Measurements from ENCODE around the gene FBRSL1.

Gene FBRSL1

DNA sequence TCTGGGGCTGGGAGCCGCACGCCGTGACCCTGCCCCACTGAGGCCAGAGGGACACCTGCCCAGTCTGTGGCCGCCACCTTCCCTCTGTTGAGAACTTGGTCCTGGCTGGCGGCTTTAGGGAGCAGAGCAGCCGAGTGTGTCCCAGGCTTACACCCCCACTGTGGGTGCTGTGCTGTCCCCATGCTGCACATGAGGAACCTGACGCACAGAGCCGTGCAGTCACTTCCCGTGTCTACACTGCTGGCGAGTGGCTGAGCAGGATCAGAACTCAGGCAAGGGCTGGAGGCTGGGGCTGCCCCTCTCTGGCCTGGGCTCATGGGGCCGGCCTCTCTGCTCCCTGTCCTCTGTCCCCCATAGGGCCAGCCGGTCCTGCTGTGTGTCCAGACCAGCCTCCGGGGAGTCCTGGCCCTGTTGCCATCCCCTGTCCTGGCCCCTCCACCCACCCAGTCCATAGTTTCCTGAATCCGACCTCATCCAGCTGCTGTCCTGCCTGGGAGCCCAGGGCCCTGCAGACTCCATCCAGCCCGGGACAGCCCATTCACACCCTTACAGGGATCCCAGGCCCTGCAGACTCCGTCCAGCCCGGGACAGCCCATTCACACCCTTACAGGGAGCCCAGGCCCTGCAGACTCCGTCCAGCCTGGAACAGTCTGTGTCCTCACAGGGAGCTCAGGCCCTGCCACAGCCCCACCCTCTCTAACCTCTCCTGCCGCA lies 10.3 kb downstream of the FBRSL1 start:
- DNase-seq = no peak

DNA sequence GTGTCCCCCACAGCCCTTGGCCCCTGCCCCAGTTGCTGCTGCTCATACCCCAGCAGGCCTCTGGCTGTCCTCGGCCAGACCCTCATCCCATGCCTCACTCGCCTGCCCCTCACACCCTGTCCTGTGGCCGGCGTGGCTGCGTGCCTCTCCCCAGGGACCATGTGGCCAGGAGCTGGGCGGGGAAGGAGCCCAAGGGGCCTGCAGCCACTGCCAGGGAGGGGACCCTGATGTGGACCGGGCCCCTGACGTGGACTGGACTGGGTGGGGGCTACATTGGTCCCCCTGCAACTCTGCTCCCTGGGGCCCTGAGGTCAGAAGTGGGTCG lies 10.9 kb downstream of the FBRSL1 start:
- no peak for DNase-seq

DNA sequence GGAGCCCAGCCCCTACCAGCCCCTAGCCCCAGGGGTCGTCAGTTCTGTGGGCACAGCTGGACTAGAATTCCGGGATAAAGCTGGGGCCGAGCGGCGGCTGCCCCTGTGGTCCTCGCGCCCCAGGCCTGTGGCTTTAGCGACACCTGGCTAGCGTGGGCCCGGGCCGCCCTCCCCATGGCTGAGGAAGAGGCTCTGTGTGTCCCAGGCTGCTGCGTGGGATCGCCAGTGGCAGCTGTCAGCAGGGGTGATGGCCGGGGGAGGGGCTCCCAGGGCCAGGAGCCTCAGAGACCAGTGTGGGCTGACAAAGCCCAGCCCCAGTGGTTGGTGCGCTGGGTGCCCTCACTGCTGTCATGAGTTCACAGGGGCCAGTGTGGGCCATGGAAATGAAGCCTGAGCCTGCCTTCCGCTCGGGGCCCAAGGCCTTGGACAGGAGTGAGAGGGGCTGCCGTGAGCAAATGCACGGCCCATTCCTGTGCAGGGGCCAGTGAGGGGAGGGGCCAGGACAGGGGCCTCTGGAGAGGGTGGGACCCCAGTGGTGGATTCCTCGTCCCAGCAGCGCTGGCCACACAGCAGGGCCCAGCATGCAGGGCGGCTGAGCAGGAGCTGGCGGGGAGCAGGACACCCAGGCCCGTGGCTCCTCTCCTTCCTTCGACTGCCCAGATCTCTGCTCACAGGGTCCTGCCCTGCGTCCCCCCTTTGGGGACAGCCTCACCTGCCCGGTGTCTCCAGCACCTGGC lies 11.4 kb downstream of the FBRSL1 start:
- no peak for DNase-seq

DNA sequence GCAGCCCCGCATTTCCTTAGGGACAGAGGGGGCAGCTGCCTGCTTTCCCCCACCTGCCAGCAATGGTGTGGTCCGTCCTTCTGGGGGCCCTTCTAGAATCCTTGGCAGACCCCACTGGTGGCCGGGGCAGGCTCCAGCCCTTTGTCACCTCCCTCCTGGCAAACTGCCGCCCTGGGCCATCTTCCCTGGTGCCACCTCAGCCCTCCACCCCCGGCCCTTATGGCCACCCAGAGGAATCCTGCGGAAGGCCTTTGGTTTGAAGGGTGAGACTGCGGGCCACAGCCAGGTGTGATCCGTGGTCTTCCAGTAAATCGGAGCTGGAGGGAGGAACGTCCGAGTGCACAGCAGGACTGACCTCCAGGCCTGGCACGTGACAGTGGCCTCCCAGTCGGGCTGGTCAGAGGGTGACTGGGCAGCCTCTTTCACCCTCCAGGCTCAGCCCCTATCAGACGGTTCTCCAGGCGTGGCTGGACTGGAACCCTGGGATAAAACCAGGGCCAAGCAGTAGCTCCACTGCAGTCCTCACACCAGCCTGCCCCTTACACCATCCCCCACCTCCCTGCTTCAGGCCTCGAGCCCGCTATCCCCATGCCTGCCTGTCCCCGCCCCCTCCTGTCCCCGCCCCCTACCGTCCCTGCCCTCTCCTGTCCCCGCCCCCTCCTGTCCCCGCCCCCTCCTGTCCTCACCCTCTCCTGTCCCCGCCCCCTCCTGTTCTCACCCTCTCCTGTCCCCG lies 12.4 kb downstream of the FBRSL1 start:
- no peak for DNase-seq

DNA sequence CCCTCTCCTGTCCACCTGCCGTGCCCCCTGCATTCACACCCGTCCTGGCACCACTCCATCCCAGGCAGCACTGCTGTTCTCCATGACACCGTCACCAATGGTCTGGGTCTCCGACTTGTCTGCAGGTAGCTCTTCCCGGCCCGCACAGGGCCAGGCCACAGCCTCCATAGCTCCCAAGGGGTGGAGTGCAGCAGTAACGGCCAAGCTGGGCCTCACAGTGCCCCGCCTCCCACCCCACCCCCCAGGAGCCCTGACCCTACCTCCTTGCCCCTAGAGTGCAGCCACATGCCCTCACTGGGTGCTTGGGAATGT lies 12.9 kb downstream of the FBRSL1 start:
- DNase-seq = no peak

DNA sequence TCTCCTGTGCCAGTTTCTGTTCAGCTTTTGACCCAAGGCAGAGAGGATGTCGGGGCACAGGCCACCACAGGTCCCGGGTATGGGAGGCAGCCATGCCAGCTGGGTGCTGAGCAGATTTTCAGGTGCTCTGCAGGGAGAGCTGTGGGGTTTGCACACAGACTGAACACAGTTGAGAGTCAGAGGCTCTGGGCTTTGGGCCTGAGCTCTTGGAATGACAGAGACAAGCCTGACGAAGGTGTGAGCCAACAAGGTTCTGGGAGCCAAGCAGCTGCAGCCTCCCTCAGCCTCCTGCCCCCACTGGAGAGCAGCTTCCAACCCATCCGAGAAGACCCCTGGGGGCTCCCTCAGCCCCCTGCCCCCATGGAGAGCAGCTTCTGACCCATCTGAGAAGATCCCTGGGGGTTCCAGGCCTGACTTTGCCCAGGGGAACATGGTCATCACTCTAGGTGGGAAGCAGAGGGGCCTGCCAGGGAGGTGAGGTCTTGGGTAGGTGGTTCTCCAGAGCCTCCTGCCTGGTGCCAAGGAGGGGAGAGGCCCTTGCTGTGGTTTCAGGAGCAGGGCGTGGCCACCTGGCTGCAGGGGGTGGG lies 13.8 kb downstream of the FBRSL1 start:
- DNase-seq = no peak

DNA sequence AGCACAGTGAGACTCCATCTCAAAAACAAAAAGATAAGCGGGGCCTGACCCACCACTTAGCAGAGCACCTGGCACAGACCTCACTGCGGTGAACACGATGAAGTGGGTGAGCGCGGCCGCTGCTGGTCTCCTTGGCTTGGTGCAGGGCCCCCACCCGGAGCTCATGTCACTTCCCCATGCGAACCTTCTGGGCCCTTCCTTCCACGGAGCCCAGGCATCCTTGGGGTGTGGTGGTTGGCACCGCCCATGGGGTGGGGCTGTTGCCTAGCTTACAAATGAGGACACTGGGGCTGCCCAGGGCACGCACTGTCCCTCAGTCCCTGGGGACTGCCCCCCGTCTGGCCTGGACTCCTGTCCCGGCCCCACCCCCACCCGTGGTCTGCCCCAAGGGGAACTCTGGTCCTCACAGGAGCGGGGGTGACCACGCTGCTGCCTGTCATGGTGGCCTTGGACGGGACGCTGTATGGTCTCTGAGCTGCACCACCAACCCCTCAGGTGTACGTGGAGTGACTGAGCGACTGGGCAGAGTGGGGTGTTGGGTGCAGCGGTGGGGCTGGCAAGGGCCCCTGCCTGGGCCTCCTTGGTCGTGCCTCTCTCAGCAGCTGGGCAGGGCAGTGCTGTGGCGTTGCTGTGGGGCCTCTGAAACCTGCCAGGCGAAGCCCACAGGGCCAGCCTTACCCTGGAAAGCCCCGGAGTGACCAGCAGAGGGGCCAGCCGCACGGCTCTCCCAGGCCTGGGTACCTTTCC lies 15.3 kb downstream of the FBRSL1 start:
- DNase-seq = no peak

DNA sequence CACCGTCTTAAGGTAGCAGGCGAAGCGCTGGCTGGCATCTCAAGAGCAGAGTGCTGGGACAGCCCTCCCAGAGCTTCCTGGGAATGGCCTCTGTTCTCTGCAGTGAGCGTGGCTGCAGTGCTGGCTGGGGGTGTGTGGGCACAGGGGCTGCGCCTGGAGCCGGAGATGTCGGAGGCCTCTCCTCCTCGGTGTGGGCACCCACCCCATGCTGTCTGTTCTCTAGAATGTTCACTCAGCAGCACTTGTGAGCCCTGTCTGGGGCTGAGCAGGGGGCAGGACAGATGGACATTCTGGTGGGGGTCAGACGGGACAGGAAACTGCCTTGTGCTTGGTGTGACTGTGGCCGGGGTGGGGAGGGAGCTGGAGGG lies 15.9 kb downstream of the FBRSL1 start:
- DNase-seq = no peak

DNA sequence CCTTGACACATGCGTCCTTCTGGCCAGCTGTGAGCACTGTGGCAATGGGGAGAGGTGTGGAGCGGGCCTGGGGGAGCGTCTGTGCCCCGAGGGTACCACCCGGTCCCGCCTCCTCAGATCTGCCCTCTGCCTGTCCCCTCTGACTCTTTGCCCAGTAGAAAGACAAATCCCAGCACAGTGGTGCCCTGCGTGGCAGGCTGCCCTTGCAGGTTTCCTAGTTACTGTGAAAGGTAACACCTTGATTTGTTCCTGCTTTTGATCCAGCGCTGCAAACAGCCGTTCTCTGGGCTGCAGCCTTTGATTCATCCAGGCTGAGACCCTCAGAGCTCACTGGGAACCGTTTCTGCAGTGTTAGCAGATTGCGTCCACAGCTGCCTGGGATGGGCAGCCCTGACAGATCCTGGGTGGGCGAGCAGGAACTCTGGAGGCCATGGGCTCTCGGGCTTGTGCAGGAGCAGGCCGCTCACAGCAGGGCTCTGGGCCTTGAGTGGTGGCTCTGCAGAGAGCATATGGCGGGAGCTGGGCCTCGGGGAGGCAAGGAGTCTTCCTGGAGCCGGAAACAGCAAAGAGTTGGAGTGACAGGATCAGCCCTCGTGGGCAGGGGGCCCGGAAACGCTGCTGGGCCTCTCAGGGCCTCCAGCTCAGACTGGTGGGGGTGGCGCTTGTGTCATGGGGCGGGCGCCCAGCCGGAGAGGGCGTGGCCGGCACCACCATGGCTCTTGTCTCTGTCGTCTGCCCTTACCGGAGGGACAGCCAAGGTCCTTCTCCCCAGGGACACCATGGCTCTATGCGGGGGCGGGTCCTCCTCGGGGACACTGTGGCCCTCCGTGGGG lies 16.6 kb downstream of the FBRSL1 start:
- no peak for DNase-seq

DNA sequence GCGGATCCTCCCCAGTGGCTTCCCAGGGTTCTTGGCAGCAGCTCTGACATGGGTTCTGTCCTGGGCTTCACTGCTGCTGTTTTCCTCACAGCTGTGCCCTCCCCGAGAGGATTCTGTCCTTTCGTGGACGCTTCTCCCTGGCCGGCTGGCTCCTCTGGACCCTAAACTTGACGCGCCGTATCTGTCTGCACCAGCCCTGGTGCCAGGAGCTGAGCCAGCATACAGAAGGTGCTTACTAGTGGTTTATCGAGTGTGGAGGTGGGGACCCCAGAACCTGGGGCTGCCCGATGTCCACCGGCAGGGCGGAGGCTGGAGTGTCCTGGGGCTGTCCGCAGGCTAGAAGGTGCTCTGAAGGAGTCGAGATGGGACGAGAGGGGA lies 17.2 kb downstream of the FBRSL1 start:
- DNase-seq = no peak

DNA sequence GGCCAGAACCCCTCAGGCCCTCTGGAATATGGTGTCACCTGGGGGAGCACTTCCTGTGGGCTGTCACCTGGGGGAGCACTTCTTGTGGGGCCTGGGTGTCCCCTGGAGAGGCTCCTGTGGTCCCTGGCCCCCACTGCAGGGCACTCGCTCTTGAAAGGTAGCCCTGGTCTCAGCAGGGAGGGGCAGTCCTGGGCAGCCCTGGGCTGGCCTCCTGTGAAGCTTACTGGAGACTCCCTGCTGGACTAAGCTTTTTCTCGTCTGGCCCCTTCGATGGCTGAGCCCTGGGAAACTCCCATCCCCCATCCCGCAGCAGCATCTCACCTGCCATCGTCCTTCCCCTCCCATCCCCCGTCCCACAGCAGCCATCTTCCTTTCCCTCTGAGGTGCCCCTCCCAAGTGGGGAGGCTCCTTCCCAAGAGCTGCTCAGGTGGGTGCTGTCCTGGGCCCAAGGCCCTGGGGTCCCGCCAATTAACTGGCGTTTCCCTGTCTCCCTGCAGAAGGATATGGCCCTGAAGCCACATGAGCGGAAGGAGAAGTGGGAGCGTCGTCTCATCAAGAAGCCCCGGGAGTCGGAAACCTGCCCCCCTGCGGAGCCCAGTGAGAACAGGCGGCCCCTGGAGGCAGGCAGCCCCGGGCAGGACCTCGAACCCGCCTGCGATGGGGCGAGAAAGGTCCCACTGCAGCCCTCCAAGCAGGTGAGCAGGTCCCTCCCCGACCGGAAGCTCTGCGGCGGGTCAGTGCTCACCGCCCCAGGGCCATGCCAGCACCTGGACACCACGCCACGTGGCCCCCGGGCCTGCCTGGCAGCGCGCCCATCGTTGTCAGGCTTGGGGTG lies 17.9 kb downstream of the FBRSL1 start:
- no peak for DNase-seq

DNA sequence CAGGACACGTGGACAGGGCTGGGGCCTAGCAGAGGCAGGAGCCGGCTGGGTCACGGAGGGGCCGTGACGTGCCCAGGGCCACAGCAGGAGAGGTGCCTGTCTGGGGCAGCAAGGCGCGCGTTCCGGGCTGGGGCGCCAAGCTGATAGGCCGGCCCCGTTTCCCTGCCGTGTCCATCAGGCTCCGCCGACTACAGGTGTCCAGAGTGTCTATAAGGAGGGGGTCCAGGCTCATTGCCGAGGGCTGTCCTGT lies 18.5 kb downstream of the FBRSL1 start:
- DNase-seq = no peak

DNA sequence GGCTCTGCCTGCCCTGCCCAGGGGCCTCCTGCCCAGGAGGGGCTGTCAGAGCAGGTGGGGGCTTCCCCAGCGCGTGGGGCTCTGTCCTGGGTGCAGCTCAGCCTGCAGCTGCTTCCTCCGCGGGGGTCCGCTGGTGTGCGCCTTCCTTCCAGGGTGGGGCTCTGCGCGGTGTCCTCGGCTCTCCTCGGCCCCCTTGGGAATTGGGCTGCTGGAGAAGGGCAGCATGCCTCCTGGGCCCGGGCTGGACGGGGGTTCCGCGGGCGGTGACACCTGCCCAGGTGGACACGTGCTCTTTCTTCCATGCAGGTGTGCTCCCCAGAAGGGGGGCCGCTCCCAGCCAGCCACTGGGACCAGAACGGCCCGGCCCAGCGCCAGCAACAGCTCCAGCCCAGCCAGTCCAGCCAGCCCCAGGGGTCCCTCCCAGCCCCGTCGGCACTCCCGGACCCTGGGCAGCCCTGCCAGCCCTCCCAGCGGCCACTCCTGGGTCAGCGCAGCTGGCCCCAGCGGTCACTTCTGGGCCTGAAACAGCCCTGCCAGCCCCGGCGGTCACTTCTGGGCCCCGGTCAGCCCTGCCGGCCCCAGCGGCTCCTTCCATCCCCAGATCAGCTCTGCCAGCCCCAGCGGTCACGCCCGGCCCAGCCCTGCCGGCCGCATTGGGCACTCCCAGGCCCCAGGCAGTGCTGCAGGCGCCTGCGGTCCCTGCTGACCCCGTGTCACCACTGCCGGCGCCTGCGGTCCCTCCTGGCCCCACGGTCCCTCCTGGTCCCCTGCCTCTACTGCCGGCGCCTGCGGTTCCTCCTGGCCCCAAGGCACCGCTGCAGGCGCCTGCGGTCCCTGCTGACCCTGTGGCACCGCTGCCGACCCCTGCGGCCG lies 19.1 kb downstream of the FBRSL1 start:
- no peak for DNase-seq

DNA sequence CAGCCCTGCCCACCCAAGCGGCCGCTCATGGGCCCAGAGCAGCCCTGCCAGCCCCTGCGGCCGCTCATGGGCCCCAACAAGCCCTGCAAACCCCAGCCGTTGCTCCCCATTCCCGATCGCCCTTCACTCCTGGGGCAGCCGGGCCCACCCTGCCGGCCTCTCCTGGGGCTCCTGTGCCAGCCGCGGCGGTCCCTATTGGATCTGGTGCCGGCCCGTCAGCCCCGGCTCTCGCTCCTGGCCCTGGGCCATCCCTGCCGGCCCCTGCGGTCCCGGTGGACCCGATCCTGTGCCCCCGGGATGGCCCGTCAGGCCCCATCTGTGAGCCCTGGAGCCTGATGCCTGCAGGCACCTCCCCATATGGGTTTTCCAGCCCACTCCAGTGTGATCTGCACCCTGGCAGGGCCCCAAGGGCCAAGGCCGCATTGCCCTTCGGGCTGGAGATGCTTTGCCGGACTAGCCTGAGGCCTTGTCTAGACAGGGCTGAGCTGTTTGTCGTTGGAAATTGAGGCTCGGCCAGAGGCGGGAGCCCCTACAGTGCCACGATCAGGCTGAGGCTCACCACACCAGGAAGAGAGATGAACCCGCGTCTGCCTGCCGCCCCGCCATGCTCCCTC lies 20.3 kb downstream of the FBRSL1 start:
- DNase-seq = no peak

DNA sequence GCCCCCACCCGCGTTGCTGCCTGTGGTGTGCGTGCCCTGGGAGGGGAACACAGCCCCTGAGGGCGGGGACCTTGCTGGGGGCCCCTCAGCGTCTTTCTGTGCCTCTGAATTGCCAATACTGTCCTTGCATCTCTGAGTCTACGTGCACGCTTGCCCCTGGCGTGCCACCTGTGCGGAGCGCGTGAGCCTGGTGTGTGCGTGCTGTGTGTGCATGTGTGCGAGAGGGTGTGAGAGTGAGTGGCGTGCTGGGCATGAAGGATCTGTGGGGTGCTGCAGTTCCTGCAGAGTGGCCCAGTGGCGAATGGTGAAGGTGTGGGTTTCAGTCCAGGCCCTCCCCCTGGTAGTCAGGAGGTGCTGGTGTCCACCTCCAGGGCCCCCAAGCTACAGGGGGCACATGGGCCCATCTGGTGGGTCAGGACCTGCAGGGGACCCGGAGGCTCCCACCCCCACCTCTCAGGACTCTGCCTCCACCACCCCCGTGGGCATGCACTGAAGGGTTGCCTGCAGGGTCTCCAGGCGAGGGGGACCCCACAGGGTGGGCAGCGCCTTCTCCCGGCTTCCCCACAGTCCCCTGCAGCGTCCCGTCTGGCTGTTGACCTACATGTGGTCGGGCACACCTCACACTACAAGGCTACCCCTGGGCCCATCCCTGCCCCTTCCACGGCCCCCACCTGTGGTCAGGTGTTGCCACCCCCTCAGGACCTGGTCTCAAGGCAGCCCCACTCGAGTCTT lies 21.0 kb downstream of the FBRSL1 start:
- no peak for DNase-seq

DNA sequence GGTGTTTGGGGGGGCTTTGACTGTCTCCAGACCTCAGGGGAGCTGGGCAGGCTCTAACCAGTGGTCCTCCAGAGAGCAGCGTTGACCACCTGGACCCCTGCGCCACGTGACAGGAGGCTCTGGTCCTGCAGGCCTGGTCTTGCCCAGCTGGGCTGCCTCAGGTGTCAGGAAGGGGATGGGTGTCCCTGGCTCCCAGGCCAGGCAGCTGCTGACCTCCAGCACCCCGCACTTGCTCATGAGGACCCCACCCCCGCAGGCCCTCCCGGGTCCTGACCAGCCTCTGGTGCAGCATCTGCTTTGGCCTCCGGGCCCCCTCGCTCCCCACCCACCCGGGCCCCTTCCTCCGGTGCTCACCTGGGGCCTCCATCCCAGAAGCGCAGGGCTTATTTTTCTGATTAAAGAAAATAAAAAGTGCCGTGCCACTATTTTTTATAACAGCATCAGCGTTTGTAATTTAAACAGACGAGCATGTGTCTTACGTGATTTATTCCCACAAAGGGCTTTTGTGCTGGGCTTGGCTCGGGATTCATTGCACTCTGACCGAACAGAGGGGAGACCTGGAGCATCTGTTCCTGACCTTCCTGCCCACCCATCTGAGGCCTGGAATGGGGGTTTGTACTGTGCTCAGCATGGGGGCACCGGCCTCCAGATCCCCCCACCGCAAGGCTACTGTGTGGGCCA lies 21.7 kb downstream of the FBRSL1 start:
- no peak for DNase-seq

DNA sequence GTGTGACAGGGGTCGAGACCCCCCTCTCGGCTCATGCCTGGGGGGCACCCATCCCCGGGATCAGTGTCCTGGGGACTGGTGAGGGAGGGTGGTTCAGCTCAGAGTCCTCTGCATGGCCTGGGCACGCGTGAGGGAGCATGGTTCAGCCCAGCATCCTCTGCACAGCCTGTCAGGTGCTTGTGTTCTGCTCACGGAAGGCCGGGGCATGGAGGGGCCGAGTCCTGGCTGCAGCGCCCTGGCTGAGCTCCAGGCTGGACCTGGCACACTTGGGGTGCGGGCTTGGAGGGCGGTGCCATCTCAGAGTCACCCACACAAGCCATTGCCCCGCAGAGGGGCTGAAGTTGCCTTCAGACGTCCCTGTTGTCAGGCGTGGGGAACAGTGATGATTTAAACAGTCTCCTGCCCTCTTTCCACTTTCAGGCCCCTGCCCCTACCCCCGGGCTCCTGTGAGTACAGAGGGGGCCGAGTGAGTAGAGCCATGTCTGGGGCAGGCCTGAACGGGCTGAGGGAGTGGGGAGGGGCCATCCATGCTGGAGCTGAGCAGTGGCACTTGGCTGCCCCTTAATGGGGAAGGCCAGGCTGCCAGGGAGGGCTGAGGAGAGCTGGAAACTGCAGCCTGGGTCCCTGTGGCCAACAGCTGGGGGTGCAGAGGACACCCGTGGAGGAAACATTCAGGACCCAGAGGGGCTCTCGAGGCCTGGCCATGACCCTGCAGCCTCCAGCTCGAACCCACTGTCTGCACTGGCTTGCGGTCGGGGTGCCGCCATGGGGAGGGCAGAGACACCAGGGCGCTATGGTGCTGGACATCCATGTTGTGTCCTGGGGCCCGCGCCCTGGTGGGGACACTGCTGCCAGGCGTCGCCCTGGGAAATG lies 22.5 kb downstream of the FBRSL1 start:
- no peak for DNase-seq

DNA sequence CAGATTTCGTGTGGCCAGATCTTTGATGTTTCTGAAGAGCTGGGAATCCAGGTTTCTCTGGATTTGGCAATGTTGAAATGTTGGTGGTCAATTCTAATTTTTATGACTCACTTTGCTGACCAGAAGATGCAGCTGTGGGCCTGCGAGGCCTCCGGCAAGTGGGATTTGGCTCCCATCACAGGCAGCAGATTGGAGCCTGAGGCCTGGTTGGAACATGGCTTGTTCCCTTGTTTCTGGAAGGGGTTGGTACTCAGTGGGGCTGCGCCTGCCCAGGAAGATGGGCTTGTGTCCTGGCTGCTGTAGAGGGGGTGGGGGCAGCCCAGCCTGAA lies 23.1 kb downstream of the FBRSL1 start:
- no peak for DNase-seq

Data from NCI-H2029 treated with DMSO at 0.1 percent for 48 hours (cell line).